Neuronal stem cell (in vitro differentiated cells): ENCODE data around the gene TBCA.

Experiments used
- DNase-seq: peaks from one replicate; pipeline ENCODE4 v3.0.0-alpha.2; 2013; ENCODE audit warnings: low spot score
- H2AFZ ChIP-seq: one replicate; pipeline ENCODE4 v1.6.1; 2013; ENCODE audit warnings: mild to moderate bottlenecking, low read length, inconsistent platforms
- H2AK5ac ChIP-seq: 2 replicates; pipeline ENCODE4 v1.6.1; 2013; ENCODE audit warnings: low read depth, mild to moderate bottlenecking, inconsistent platforms, low read length, moderate library complexity, mixed read lengths
- H2BK120ac ChIP-seq: 2 replicates; pipeline ENCODE4 v1.6.1; 2013; ENCODE audit warnings: low read depth, mild to moderate bottlenecking, inconsistent platforms, low read length, moderate library complexity, mixed read lengths
- H2BK12ac ChIP-seq: one replicate; pipeline ENCODE4 v1.6.1; 2013; ENCODE audit warnings: low read length, inconsistent platforms
- H2BK15ac ChIP-seq: 2 replicates; pipeline ENCODE4 v1.6.1; 2013; ENCODE audit warnings: mild to moderate bottlenecking, low read length, inconsistent platforms, mixed read lengths
- H2BK5ac ChIP-seq: one replicate; pipeline ENCODE4 v1.6.1; 2013; ENCODE audit warnings: inconsistent platforms, mild to moderate bottlenecking, low read length, moderate library complexity
- H3K14ac ChIP-seq: one replicate; pipeline ENCODE4 v1.6.1; 2013; ENCODE audit warnings: low read length, inconsistent platforms
- H3K18ac ChIP-seq: 2 replicates; pipeline ENCODE4 v1.6.1; 2013; ENCODE audit warnings: low read length, inconsistent platforms
- H3K23ac ChIP-seq: 2 replicates; pipeline ENCODE4 v1.6.1; 2013; ENCODE audit warnings: low read depth, mild to moderate bottlenecking, mixed read lengths, low read length, inconsistent platforms; ENCODE audit not compliant: poor library complexity
- H3K27ac ChIP-seq: replicated peaks from 3 replicates; pipeline ENCODE4 v1.5.1; 2013; ENCODE audit warnings: low read length, inconsistent platforms
- H3K27me3 ChIP-seq, 3 experiments: 2 replicates each; pipeline ENCODE4 v1.6.1; 2013; ENCODE audit warnings: low read length in 3 of 3, mild to moderate bottlenecking in 2 of 3, inconsistent platforms in 1 of 3, low read depth in 1 of 3, mixed read lengths in 1 of 3, moderate library complexity in 1 of 3; ENCODE audit not compliant: control insufficient read depth in 3 of 3, insufficient read depth in 3 of 3
- H3K36me3 ChIP-seq, 2 donors: replicated peaks in 1 of 2; 2 replicates each; pipeline ENCODE4 v1.6.1; 2013; ENCODE audit warnings: low read length in 2 of 2; ENCODE audit not compliant: control insufficient read depth in 2 of 2, insufficient read depth in 2 of 2
- H3K4ac ChIP-seq: 2 replicates; pipeline ENCODE4 v1.6.1; 2013; ENCODE audit warnings: inconsistent platforms, mild to moderate bottlenecking, low read length, moderate library complexity
- H3K4me1 ChIP-seq, 2 donors: 1 replicate in 1 of 2; 2 replicates in 1 of 2; pipeline ENCODE4 v1.6.1; 2013; ENCODE audit warnings: low read length in 2 of 2, low read depth in 1 of 2; ENCODE audit not compliant: control insufficient read depth in 2 of 2, insufficient read depth in 1 of 2
- H3K4me2 ChIP-seq: one replicate; pipeline ENCODE4 v1.6.1; 2013; ENCODE audit warnings: mild to moderate bottlenecking, low read length, inconsistent platforms; ENCODE audit not compliant: insufficient read depth, poor library complexity, severe bottlenecking
- H3K4me3 ChIP-seq, 2 donors: 2 replicates each; pipeline ENCODE4 v1.5.1; 2013; ENCODE audit warnings: low read length in 2 of 2, mild to moderate bottlenecking in 2 of 2, inconsistent platforms in 1 of 2, moderate library complexity in 1 of 2
- H3K79me1 ChIP-seq: one replicate; pipeline ENCODE4 v1.6.1; 2013; ENCODE audit warnings: low read depth, mild to moderate bottlenecking, inconsistent platforms, low read length, moderate library complexity
- H3K9ac ChIP-seq: one replicate; pipeline ENCODE4 v1.6.1; 2013; ENCODE audit warnings: mild to moderate bottlenecking, low read depth, low read length, inconsistent platforms; ENCODE audit not compliant: poor library complexity
- H3K9me3 ChIP-seq, 2 donors: replicated peaks in 1 of 2; 2 replicates each; pipeline versions ENCODE3 to v1.6.1; 2013; ENCODE audit warnings: low read length in 2 of 2, mild to moderate bottlenecking in 2 of 2, inconsistent platforms in 1 of 2, low read depth in 1 of 2, mixed read lengths in 1 of 2, moderate library complexity in 1 of 2; ENCODE audit not compliant: control insufficient read depth in 2 of 2, insufficient read depth in 1 of 2
- H4K8ac ChIP-seq: one replicate; pipeline ENCODE4 v1.6.1; 2013; ENCODE audit warnings: low read depth, mild to moderate bottlenecking, inconsistent platforms, low read length, moderate library complexity
- H4K91ac ChIP-seq: one replicate; pipeline ENCODE4 v1.6.1; 2013; ENCODE audit warnings: low read length, low read depth, mild to moderate bottlenecking, inconsistent platforms; ENCODE audit not compliant: poor library complexity
- WGBS, 2 donors: extraction: QIAGEN DNeasy Blood & Tissue Kit; methylation state at CpG; one replicate each; pipeline ENCODE4 v1.1.7; 2013; ENCODE audit warnings: missing lambda C conversion rate in 2 of 2, mixed read lengths in 1 of 2; ENCODE audit not compliant: insufficient read length in 2 of 2, insufficient replicate concordance in 1 of 2; ENCODE audit errors: extremely low coverage in 2 of 2; 5-methylcytosine and 5-hydroxymethylcytosine counted together

The TBCA gene

GRCh38 chr5:77727190-77727589 lies 48.9 kb downstream of the TBCA start:
- Histone ChIP-seq H2BK5ac (no peak overlapping the region), H3K4me1 (no peaks in the 10 kb centered on the region), H4K91ac (no peak overlapping the region), H2BK15ac (no peak overlapping the region), H3K18ac (no peak overlapping the region), H3K14ac (no peak overlapping the region), H3K9ac (no peak overlapping the region), H3K79me1 (no peaks in the 10 kb centered on the region), H3K4me3 (no peak overlapping the region), H2BK120ac (no peak overlapping the region), H4K8ac (no peak overlapping the region), H3K4me2 (no peak overlapping the region), H3K9me3 (no peaks in the 10 kb centered on the region), H3K36me3 (peaks cover 0 to 5% of the 10 kb centered on the region in 2 donors), H3K4ac (no peak overlapping the region), H3K27me3 (no peaks in the 10 kb centered on the region), H3K23ac (no peak overlapping the region), H2AK5ac (no peak overlapping the region), H2BK12ac (no peak overlapping the region), H2AFZ (no peak overlapping the region), H3K27ac (no peak overlapping the region)
- no peak for DNase-seq
- no CpG with 5 or more reads among the region's 3 CpGs for WGBS, 2 donors

- H3K36me3 ChIP-seq: peaks cover 0 to 5% of the 10 kb centered on the region in 2 donors
- no peak overlapping the region for H3K18ac ChIP-seq
- no peak overlapping the region for H2AFZ ChIP-seq
- H3K79me1 ChIP-seq: no peaks in the 10 kb centered on the region
- no peak overlapping the region for H3K27ac ChIP-seq
- no CpG with 5 or more reads among the region's 7 CpGs for WGBS, 2 donors
- no peaks in the 10 kb centered on the region for H3K27me3 ChIP-seq
- no peaks in the 10 kb centered on the region for H3K4me1 ChIP-seq
- H3K4me3 ChIP-seq: no peak overlapping the region
- H3K4ac ChIP-seq: no peak overlapping the region
- no peak overlapping the region for H2AK5ac ChIP-seq
- no peak overlapping the region for H3K4me2 ChIP-seq
- no peak overlapping the region for H2BK15ac ChIP-seq
- no peak overlapping the region for H3K23ac ChIP-seq
- DNase-seq: no peak
- no peaks in the 10 kb centered on the region for H3K9me3 ChIP-seq
- H4K8ac ChIP-seq: no peak overlapping the region
- no peak overlapping the region for H2BK120ac ChIP-seq
- no peak overlapping the region for H3K14ac ChIP-seq
- no peak overlapping the region for H3K9ac ChIP-seq
- H2BK12ac ChIP-seq: no peak overlapping the region
- no peak overlapping the region for H4K91ac ChIP-seq
- no peak overlapping the region for H2BK5ac ChIP-seq
Measured at GRCh38 chr5:77725616-77726015, 50.5 kb downstream of the TBCA start.

- peaks cover 0 to 5% of the 10 kb centered on the region in 2 donors for H3K36me3 ChIP-seq
- no peak overlapping the region for H2BK15ac ChIP-seq
- no peak overlapping the region for H4K8ac ChIP-seq
- H2BK120ac ChIP-seq: no peak overlapping the region
- no peak overlapping the region for H2AFZ ChIP-seq
- H3K9ac ChIP-seq: no peak overlapping the region
- no peaks in the 10 kb centered on the region for H3K27me3 ChIP-seq
- H3K4me2 ChIP-seq: no peak overlapping the region
- no peak overlapping the region for H3K23ac ChIP-seq
- no CpG with 5 or more reads among the region's 5 CpGs for WGBS, 2 donors
- no peak overlapping the region for H3K4ac ChIP-seq
- no peak overlapping the region for H3K4me3 ChIP-seq
- H3K4me1 ChIP-seq: no peaks in the 10 kb centered on the region
- DNase-seq: no peak
- H2BK12ac ChIP-seq: no peak overlapping the region
- no peak overlapping the region for H3K18ac ChIP-seq
- no peaks in the 10 kb centered on the region for H3K79me1 ChIP-seq
- no peak overlapping the region for H2AK5ac ChIP-seq
- H2BK5ac ChIP-seq: no peak overlapping the region
- no peak overlapping the region for H3K27ac ChIP-seq
- H3K9me3 ChIP-seq: no peaks in the 10 kb centered on the region
- no peak overlapping the region for H4K91ac ChIP-seq
- no peak overlapping the region for H3K14ac ChIP-seq
Measured at GRCh38 chr5:77724934-77725333, 51.2 kb downstream of the TBCA start.

GRCh38 chr5:77719666-77720363 lies 56.3 kb downstream of the TBCA start:
- Histone ChIP-seq H3K4me2 (no peak overlapping the region), H2BK12ac (no peak overlapping the region), H3K79me1 (no peaks in the 10 kb centered on the region), H3K9ac (no peak overlapping the region), H3K4ac (no peak overlapping the region), H3K9me3 (no peaks in the 10 kb centered on the region), H3K18ac (no peak overlapping the region), H4K8ac (no peak overlapping the region), H2BK15ac (no peak overlapping the region), H2AK5ac (no peak overlapping the region), H2BK120ac (no peak overlapping the region), H3K4me1 (peaks cover 0 to 3% of the 10 kb centered on the region in 2 donors), H3K36me3 (no peaks in the 10 kb centered on the region), H3K14ac (no peak overlapping the region), H3K4me3 (no peak overlapping the region), H3K27me3 (no peaks in the 10 kb centered on the region), H3K23ac (no peak overlapping the region), H2BK5ac (no peak overlapping the region), H2AFZ (no peak overlapping the region), H3K27ac (no peak overlapping the region), H4K91ac (no peak overlapping the region)
- WGBS, 2 donors: no CpG with 5 or more reads among the region's 3 CpGs
- DNase-seq: no peak
